GM18498 (cell line): ENCODE measurements around the gene USP20.
"Not testable (repeated sequence)": the region's sequence is repeated elsewhere in the genome, so short reads cannot be mapped to it uniquely, and the experiment has no call there.

Source experiments
- ATAC-seq: cut with Tn5 transposase; IDR thresholded peaks from one replicate; pipeline ENCODE4 v1.9.1; 2021; ENCODE audit warnings: mild to moderate bottlenecking, moderate library complexity; ENCODE audit not compliant: unreplicated experiment

Gene USP20

GRCh38 chr9:129835128-129835859, at the start of gene USP20, which contains the start of gene C9orf78:
Gene USP20 (plus strand): TSS chr9:129835458. CDS start chr9:129852556, 17,098 bp downstream.
Gene C9orf78 (minus strand): TSS chr9:129835275. CDS start chr9:129835221, 54 bp downstream.
- peak; percentile 92 for ATAC-seq

GRCh38 chr9:129785866-129786265, 49.4 kb upstream of the USP20 start:
- no peak for ATAC-seq

DNA sequence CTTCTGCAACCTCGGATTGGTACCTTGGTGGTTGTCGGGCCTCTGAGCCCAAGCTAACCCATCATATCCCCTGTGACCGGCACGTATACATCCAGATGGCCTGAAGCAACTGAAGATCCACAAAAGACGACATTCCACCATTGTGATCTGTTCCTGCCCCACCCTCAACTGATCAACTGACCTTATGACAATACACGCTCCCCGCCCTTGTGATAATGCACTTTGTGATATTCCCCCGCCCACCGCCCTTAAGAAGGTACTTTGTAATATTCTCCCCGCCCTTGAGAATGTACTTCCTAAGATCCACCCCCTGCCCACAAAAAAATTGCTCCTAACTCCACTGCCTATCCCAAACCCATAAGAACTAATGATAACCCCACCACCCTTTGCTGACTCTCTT, 48.8 kb upstream of the USP20 start:
- no peak for ATAC-seq

- ATAC-seq = no peak
Measured at GRCh38 chr9:129794549-129794948, 40.7 kb upstream of the USP20 start.

GRCh38 chr9:129796029-129796428, 39.2 kb upstream of the USP20 start:
- ATAC-seq = not testable (repeated sequence)

GRCh38 chr9:129798973-129799372, 36.3 kb upstream of the USP20 start:
- ATAC-seq = no peak

DNA sequence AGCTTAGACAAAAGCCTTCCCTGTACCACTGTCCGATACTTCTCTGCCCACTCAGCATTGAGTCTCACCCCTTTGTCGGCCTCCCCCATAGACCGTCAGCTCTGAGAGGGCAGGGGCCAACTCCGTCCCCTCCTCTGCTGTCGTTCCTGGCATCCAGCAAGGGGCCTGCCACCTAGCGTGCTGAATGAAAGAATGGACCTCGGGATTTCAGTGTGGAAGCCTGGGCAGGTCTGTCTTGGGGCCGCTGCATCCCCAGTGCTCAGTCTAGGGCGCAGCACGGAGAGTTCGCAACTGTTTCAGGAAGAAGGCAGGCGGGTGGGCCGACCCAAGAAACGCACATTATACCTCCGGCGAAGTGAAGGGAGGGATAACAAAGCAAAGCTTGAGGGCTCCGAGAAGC, 33.8 kb upstream of the USP20 start:
- no peak for ATAC-seq

GRCh38 chr9:129802833-129803675, 32.2 kb upstream of the USP20 start, which contains the start of gene TOR1B:
Gene TOR1B (plus strand): TSS chr9:129803184. CDS start chr9:129803213, 29 bp downstream.
- peak; percentile 92 for ATAC-seq

DNA sequence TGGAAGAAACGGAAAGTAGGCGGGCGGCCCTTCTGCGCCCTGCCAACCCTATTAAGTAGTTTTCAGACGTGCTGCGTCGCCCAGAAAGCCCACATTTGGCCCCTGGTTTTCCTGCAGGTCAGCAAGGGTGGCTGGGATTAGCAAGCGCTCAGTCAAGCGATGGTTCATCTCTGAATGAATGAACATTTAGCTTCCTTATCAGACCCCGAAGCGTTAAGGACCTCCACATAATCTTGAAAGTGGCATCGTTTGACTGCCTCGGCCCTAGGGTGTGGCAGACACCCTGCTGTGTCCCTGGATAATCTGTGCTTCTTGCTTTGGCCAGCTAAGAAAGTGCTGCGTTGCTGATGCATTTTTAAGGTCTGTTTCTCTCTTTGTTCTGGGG, 31.6 kb upstream of the USP20 start:
- ATAC-seq = peak; percentile 14

GRCh38 chr9:129806061-129806460, 29.2 kb upstream of the USP20 start:
- ATAC-seq = no peak

DNA sequence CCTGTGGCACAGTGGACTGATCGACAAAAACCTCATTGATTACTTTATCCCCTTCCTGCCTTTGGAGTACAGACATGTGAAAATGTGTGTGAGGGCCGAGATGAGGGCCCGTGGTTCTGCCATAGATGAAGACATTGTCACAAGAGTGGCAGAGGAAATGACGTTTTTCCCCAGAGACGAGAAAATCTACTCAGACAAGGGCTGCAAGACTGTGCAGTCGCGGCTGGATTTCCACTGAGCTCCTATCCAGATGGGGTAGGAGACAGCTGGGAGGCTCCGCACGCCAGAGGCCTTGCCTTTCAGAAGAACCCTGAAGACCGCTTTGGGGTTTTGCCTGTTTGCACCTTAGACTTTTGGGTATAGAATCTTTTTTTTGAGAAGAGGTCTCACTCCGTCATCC, 25.9 kb upstream of the USP20 start:
- ATAC-seq = no peak

- ATAC-seq = no peak
Measured at GRCh38 chr9:129810116-129810515, 25.1 kb upstream of the USP20 start.

DNA sequence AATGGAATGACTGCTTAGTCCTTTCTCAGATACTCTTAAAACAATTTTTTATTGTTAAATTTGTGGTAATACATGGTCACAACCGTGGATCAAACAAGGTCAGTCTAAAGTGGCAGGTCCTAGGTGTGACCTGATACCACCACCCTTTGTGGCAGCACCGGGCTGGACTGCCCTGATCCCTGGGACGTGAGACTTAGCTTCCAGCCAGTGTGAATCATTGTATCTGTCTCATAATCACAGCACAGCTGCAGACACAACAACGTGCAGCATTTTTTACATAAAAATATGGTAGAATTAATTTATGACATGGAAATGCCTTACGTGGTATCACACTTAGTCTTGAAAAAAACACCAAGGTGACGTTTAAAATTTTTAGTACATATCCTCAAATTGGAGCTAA, 24.5 kb upstream of the USP20 start:
- no peak for ATAC-seq

- no peak for ATAC-seq
Measured at GRCh38 chr9:129811967-129812363, 23.3 kb upstream of the USP20 start.

DNA sequence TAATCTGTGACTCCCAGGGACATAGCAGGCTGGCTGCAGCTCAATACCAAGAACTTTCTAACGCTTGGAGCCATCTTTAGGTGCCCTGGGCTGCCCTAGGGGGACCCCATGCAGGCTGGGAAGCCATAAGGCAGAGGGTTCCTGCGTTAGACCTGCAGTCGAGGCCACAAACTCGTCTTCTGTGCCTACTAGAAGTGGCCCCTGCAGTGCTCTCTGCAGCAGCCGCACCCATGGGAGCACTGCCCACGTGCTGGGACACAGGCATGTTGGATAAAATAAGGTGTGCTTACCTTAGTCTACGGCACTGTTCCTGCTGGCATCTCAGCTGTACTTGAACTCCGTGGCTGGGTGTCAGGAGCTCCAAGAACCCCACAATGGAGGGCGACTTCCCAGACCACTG, 22.9 kb upstream of the USP20 start:
- ATAC-seq = no peak

DNA sequence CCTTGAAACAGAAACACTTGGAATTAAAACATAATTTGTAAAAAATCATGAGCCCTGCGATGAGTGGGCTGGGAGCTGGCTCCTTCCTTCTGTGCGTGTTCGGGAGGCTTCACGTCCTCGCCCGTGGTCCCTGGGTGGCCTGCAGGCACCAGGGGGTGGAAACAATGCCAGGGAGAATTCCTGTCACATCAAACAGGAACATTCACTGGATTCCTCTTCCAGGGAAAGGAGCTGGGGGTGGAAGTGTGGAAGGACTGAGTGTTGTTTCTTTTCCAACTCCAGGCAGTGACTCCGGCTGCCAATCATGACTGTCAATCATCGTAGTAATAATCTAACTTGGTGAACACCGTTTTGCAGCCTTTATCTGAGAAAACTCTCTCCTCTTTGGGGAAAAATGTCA, 21.6 kb upstream of the USP20 start:
- no peak for ATAC-seq

DNA sequence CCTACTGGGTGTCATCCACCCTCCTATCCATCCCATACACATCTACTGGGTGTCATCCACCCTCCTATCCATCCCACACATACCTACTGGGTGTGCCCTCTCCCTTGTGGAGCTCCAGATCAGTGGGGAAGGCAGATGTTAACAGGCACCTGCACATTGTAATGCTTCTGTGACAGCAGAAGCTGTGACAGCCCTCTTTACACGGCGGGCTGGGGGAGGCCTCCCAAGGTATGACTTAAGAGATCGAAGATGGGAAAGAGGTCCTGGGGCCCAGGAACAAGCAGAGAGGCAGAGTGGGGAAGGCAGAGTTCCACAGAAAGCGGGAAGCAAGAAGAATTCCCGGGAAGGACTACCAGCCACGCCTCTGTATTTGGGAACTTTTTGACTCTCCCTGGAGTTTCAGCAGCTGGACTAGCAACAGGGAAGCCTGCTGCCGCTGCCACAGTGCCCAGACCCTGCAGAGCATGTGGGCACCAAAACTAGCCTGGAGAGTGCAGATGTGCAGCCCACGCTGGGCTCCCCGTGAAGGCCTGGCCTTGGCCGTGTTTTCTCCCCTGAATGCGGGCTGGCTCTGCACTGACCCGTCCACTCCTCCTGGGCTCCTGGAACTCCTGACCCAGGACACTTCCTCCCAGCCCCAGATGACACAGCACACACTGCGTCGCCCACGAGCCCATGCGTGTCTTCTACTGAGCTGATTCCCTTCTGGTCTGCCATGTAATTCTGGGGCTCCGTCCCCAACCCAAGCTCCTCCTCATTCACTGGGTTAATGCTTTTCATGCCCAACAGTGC, 20.6 kb upstream of the USP20 start:
- no peak for ATAC-seq

DNA sequence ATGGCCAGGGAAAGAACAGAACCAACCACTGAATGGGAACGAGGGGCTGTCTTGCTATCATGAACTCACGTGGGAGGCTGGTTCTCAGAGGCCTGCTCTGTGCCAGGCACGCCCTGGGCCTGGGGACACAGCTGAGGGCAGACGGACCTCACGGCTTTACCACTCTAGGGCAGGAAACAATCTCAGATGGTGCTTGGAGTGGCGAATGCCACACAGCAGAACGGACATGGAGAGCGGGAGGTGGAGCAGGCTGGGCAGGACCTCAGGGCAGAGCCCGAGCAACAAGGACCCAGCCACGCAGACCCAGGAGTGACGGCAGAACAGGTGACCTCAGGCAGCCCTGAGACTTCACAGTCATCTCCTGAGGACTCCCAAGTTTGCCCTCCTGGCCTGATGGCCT, 20.0 kb upstream of the USP20 start:
- ATAC-seq = no peak

DNA sequence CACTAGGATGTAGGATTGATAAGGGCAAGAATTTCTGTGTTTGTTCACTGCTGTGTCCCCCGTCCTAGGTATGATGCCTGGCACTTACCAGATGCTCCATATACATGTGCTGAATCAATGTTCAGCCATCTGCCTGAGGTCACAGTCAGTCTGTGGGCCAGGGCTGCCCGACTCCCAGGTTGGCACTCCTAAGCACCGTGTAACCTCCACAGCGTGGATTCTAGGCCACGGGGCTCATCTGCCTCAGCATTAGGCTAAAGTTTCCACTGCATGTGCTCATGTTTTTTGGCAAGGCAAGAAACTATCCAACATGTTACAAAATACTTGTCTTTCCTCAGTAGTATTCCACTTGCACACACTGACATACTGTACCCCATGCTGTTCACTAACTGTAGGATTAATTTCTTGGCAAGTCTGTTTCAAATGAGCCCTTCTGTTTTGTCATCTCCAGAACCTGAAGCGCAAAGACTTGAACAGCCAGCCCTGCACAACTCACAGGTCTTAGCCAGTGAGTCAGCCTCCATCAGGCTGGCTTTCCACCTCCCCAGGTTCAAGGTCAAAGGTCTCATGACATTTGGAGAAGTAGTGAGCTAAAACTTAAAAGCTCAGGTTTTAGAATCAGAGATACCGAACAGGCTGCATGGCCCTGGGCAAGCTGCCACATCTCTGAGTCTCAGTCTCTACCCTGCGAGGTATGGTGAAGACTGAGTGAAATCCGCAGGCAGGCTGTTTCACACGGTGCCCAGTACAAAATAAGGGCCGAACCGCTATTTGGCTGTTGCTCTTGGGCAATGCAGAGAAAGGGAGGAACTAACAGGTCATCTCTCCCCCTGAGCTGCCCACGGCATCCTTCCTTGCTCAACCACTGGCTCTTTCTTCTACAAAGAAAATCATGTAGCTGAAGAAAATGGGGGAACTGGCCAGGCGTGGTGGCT, 18.5 kb upstream of the USP20 start:
- ATAC-seq = no peak

- ATAC-seq = peak; percentile 25
Measured at GRCh38 chr9:129822898-129823541, 12.2 kb upstream of the USP20 start.
